OCI-LY1 (cell line): ENCODE results near the gene LTN1.

Source experiments
- H2AFZ ChIP-seq: fragments of 200-600 bp; sonication (generic), shearing (Covaris generic); 2 replicates; pipeline ENCODE4 v1.6.0; 2014; ENCODE audit warnings: antibody characterized with exemption, mild to moderate bottlenecking, low read length
- H3F3A ChIP-seq: fragments of 200-600 bp; sonication (generic), shearing (Covaris generic); 2 replicates; pipeline ENCODE4 v1.6.0; 2014; ENCODE audit warnings: mild to moderate bottlenecking, antibody characterized with exemption, low read length, moderate library complexity; ENCODE audit not compliant: insufficient read depth
- H3K27ac ChIP-seq: fragments of 200-600 bp; sonication (generic); 2 replicates; pipeline ENCODE4 v1.5.1; 2014; ENCODE audit warnings: low read length, mixed run types, mild to moderate bottlenecking, low read depth; ENCODE audit not compliant: poor library complexity, severe bottlenecking
- H3K27me3 ChIP-seq: fragments of 200-600 bp; sonication (generic); 2 replicates; pipeline ENCODE4 v1.6.0; 2014; ENCODE audit warnings: antibody characterized with exemption, mild to moderate bottlenecking, low read length, moderate library complexity; ENCODE audit not compliant: insufficient read depth
- H3K36me3 ChIP-seq: fragments of 200-600 bp; sonication (generic); 2 replicates; pipeline ENCODE4 v1.6.1; 2014; ENCODE audit warnings: mild to moderate bottlenecking, antibody characterized with exemption, low read length, moderate library complexity, mixed read lengths; ENCODE audit not compliant: insufficient read depth
- H3K4me1 ChIP-seq: fragments of 200-600 bp; sonication (generic); 2 replicates; pipeline ENCODE4 v1.5.1; 2014; ENCODE audit warnings: mild to moderate bottlenecking, low read length, moderate library complexity; ENCODE audit not compliant: insufficient read depth, severe bottlenecking
- H3K4me2 ChIP-seq: fragments of 200-600 bp; sonication (generic), shearing (Covaris generic); 2 replicates; pipeline ENCODE4 v1.6.1; 2014; ENCODE audit warnings: low read length
- H3K4me3 ChIP-seq: fragments of 200-600 bp; sonication (generic); 2 replicates; pipeline ENCODE4 v1.5.1; 2014; ENCODE audit warnings: low read length, low read depth, mild to moderate bottlenecking, mixed read lengths; ENCODE audit not compliant: poor library complexity, severe bottlenecking
- H3K79me2 ChIP-seq: fragments of 200-600 bp; shearing (Covaris generic); 2 replicates; pipeline ENCODE4 v1.6.1; 2016; ENCODE audit warnings: mixed run types, low read length, mixed read lengths; ENCODE audit not compliant: insufficient read depth
- H3K9ac ChIP-seq: fragments of 200-600 bp; sonication (generic), shearing (Covaris generic); 2 replicates; pipeline ENCODE4 v1.6.1; 2014; ENCODE audit warnings: mild to moderate bottlenecking, low read length, mixed read lengths
- H3K9me2 ChIP-seq: fragments of 200-600 bp; sonication (generic), shearing (Covaris generic); 2 replicates; pipeline ENCODE4 v1.6.1; 2014; ENCODE audit warnings: low read depth, mild to moderate bottlenecking, low read length, mixed read lengths
- H3K9me3 ChIP-seq: fragments of 200-600 bp; shearing (Covaris generic); 2 replicates; pipeline ENCODE4 v1.6.1; 2014; ENCODE audit warnings: low read length, mixed read lengths
- H4K20me1 ChIP-seq: fragments of 200-600 bp; sonication (generic), shearing (Covaris generic); 2 replicates; pipeline ENCODE4 v1.6.0; 2016; ENCODE audit warnings: mild to moderate bottlenecking, low read length; ENCODE audit not compliant: insufficient read depth
- CTCF ChIP-seq: fragments of 200-600 bp; sonication (generic), shearing (Covaris generic); IDR thresholded peaks from 2 replicates; pipeline ENCODE4 v1.5.1; 2017; ENCODE audit warnings: mild to moderate bottlenecking, antibody characterized with exemption, low read length, moderate library complexity, mixed read lengths
- EZH2 ChIP-seq: fragments of 200-600 bp; sonication (generic), shearing (Covaris generic); IDR thresholded peaks from 2 replicates; pipeline ENCODE4 v1.8.0; 2017; ENCODE audit warnings: borderline replicate concordance, mixed run types, mild to moderate bottlenecking, antibody characterized with exemption, low read length, moderate library complexity, mixed read lengths

Gene LTN1

GRCh38 chr21:28975397-28975796 is 17.3 kb downstream of the LTN1 start:
- Histone ChIP-seq H2AFZ (no peak overlapping the region), H3K27me3 (no peaks in the 10 kb centered on the region), H3K9ac (no peak overlapping the region), H4K20me1 (no peaks in the 10 kb centered on the region), H3K9me3 (no peaks in the 10 kb centered on the region), H3K4me2 (no peak overlapping the region), H3K4me1 (no peaks in the 10 kb centered on the region), H3K36me3 (peaks cover 74% of the 10 kb centered on the region), H3K27ac (no peak overlapping the region), H3K4me3 (no peak overlapping the region), H3K9me2 (no peaks in the 10 kb centered on the region), H3K79me2 (no peaks in the 10 kb centered on the region), H3F3A (no peaks in the 10 kb centered on the region)
- TF ChIP-seq CTCF: no peak
- no peak for TF ChIP-seq EZH2

- TF ChIP-seq EZH2 (no peak), CTCF (no peak)
- H3K36me3 ChIP-seq: peaks cover 76% of the 10 kb centered on the region
- H3K9me3 ChIP-seq: no peaks in the 10 kb centered on the region
- no peak overlapping the region for H3K9ac ChIP-seq
- no peaks in the 10 kb centered on the region for H3K4me1 ChIP-seq
- H3K27me3 ChIP-seq: no peaks in the 10 kb centered on the region
- no peaks in the 10 kb centered on the region for H4K20me1 ChIP-seq
- no peak overlapping the region for H2AFZ ChIP-seq
- H3K4me3 ChIP-seq: no peak overlapping the region
- no peaks in the 10 kb centered on the region for H3F3A ChIP-seq
- H3K4me2 ChIP-seq: no peak overlapping the region
- no peaks in the 10 kb centered on the region for H3K79me2 ChIP-seq
- no peak overlapping the region for H3K27ac ChIP-seq
- H3K9me2 ChIP-seq: no peaks in the 10 kb centered on the region
Observed at GRCh38 chr21:28974531-28975227, 18.0 kb downstream of the LTN1 start.

GRCh38 chr21:28972398-28972797 is 20.3 kb downstream of the LTN1 start:
- Histone ChIP-seq H2AFZ (no peak overlapping the region), H3K4me3 (no peak overlapping the region), H3K9me3 (no peaks in the 10 kb centered on the region), H3K36me3 (peaks cover 80% of the 10 kb centered on the region), H3F3A (no peaks in the 10 kb centered on the region), H3K9ac (no peak overlapping the region), H3K79me2 (no peaks in the 10 kb centered on the region), H3K9me2 (no peaks in the 10 kb centered on the region), H3K4me2 (no peak overlapping the region), H4K20me1 (no peaks in the 10 kb centered on the region), H3K4me1 (no peaks in the 10 kb centered on the region), H3K27me3 (no peaks in the 10 kb centered on the region), H3K27ac (no peak overlapping the region)
- no peak for TF ChIP-seq EZH2
- TF ChIP-seq CTCF: no peak
